Parietal lobe (tissue), 2 donors: Measurements from ENCODE around the gene ULK1. TPM values are rescaled to one million over a fixed set of nuclear protein-coding genes. Genes with fewer than 3 reads are reported as not detected.

Source experiments
- small RNA-seq: library from RNA; depleted of rRNA; stranded (forward); fragments of <200 nt; gene quantifications from one replicate; pipeline ENCODE3, GENCODE V24; 2014; ENCODE audit warnings: low replicate concordance
- total RNA-seq: library from RNA; depleted of rRNA; stranded (reverse); fragments of >200 nt; gene quantifications from one replicate; pipeline ENCODE4 v1.2.3, GENCODE V29; 2014

ULK1 gene
- 24.4 TPM for total RNA-seq

GRCh38 chr12:131894313-131894860 is at the start of gene ULK1:
TSS of gene ULK1 (plus strand) at chr12:131894622. CDS start at chr12:131895002, 380 bp downstream.

GRCh38 chr12:131928711-131929580 is 34.5 kb downstream of the ULK1 start, which contains the start of gene PUS1:
TSS of gene PUS1 (plus strand) at chr12:131929276. CDS start at chr12:131929723, 447 bp downstream.

DNA sequence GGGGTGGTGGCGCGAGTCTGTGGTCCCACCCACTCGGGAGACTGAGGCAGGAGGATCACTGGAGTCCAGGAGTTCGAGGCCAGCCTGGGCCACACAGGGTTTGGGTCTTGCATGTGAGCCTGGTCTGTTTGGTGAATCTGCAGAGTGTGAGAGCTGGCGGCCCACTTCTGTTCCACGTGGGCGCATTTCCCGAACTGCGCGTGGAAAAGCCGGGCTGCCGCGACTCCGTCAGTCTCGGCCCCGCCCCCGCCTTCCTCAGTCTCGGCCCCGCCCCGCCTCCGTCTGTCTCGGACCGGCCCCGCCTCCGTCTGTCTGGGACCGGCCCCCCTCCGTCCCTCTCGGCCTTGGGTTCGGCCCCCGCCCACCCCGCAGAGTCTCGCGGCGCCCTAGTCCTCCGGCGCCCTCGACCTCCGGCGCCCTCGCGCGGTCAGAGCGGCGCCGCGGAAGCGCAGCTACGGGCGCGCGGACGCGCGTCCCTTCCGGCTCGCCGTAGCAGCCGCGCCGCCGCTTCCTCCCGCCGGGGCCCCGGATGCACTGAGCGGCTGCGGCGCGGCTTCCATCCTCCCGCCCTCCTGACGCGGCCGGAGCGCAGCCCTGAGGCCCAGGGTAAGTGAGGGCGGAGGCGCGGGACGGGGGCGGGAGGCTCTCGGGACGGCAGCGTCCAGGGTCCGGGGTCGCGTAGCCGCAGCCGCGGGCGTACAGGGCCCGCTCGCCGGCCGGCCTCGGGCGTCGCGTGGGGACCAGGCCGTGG is 55.2 kb downstream of the ULK1 start, which contains the start of gene EP400:
TSS of gene EP400 (plus strand) at position 512 of the 751 bp plus-strand sequence. CDS start 10,678 bp downstream, outside the sequence.

Small RNAs within 50 kb of the gene (small RNA-seq; reads per million reads assigned to genes)
- gene AC131009.3, result not detected

Other genes with a start within 250 kb of the ULK1 start
- gene SFSWAP, start 183.5 kb upstream of the ULK1 start, total RNA-seq, result 79.2 TPM
- 64.5 TPM for gene MMP17, start 66.2 kb upstream of the ULK1 start, total RNA-seq
- 15.3 TPM for gene PUS1, start 34.7 kb downstream of the ULK1 start, total RNA-seq
- gene EP400, start 55.3 kb downstream of the ULK1 start, total RNA-seq, result 46.3 TPM
- 18.8 TPM for gene DDX51, start 249.7 kb downstream of the ULK1 start, total RNA-seq
- gene NOC4L, start 249.8 kb downstream of the ULK1 start, total RNA-seq, result 9.1 TPM